Esophagus muscularis mucosa (tissue), 4 donors: ENCODE measurements around the gene TOB2.

ENCODE experiments used
- EP300 ChIP-seq: sonication (generic); formaldehyde crosslinking; IDR thresholded peaks from one replicate; pipeline ENCODE4 v1.6.1; 2017; ENCODE audit warnings: antibody characterized with exemption
- POLR2A ChIP-seq: fragments of 450-650 bp; IDR thresholded peaks from one replicate; pipeline ENCODE4 v1.6.1; 2017; ENCODE audit warnings: antibody characterized with exemption, moderate library complexity, mild to moderate bottlenecking, low read depth
- POLR2AphosphoS5 ChIP-seq, 2 donors: sonication (generic); formaldehyde crosslinking; IDR thresholded peaks; one replicate each; pipeline ENCODE4 v1.6.1; 2017; ENCODE audit warnings: antibody characterized with exemption in 2 of 2
- TF ChIP-seq, protein P1 (sequence below), 3 experiments: fragments of 200-600 bp in 2 of 3; fragments of 450-650 bp in 1 of 3; sonication (generic) in 2 of 3; IDR thresholded peaks; one replicate each; pipeline ENCODE4 v1.5.1; 2017 to 2019; ENCODE audit warnings: antibody characterized with exemption in 3 of 3, mild to moderate bottlenecking in 2 of 3, moderate library complexity in 1 of 3

DNA sequence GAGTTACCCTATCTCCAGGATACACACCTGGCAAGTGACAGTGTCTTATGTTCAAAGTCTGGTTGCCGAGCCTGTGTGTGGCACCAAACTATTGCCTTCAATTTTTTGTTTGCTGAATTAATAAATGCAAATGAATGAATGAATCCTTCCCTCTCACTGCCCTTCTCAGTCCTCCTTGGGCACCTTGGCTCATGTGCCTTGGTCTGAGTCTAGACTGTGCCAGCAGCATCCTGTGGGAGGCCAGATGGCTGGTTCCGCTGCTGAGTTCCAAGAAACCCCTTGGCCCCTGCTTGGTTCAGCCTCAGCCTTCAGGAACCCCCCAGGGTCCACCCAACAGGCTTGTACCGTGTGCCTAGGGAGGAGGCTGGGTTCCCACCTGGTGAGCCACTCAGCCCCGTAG lies 31.0 kb downstream of the TOB2 start:
- no peak for TF ChIP-seq POLR2A
- TF ChIP-seq EP300: no peak
- TF ChIP-seq, protein P1, sequence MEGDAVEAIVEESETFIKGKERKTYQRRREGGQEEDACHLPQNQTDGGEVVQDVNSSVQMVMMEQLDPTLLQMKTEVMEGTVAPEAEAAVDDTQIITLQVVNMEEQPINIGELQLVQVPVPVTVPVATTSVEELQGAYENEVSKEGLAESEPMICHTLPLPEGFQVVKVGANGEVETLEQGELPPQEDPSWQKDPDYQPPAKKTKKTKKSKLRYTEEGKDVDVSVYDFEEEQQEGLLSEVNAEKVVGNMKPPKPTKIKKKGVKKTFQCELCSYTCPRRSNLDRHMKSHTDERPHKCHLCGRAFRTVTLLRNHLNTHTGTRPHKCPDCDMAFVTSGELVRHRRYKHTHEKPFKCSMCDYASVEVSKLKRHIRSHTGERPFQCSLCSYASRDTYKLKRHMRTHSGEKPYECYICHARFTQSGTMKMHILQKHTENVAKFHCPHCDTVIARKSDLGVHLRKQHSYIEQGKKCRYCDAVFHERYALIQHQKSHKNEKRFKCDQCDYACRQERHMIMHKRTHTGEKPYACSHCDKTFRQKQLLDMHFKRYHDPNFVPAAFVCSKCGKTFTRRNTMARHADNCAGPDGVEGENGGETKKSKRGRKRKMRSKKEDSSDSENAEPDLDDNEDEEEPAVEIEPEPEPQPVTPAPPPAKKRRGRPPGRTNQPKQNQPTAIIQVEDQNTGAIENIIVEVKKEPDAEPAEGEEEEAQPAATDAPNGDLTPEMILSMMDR (IDR thresholded peaks at IDR 0.05): no peak
- TF ChIP-seq POLR2AphosphoS5 (IDR thresholded peaks at IDR 0.05): no peak
